HEK293T (cell line): ENCODE results near the gene PKP1.

Source experiments
- ARNT ChIP-seq: fragments of 450-650 bp; IDR thresholded peaks from 2 replicates; pipeline ENCODE4 v1.6.1; 2017; ENCODE audit warnings: mild to moderate bottlenecking
- BHLHE40 ChIP-seq: fragments of 450-650 bp; IDR thresholded peaks from 2 replicates; pipeline ENCODE4 v1.6.1; 2016; ENCODE audit warnings: mild to moderate bottlenecking, moderate library complexity, borderline replicate concordance
- ELF4 ChIP-seq: fragments of 450-650 bp; IDR thresholded peaks from 2 replicates; pipeline ENCODE4 v1.6.1; 2017; ENCODE audit warnings: antibody characterized with exemption
- FOXA1 ChIP-seq: fragments of 450-650 bp; IDR thresholded peaks from 2 replicates; pipeline ENCODE4 v1.6.1; 2016; ENCODE audit warnings: mild to moderate bottlenecking
- FOXK2 ChIP-seq: fragments of 450-650 bp; IDR thresholded peaks from 2 replicates; pipeline ENCODE4 v1.6.1; 2016; ENCODE audit warnings: mild to moderate bottlenecking
- FOXM1 ChIP-seq: fragments of 450-650 bp; IDR thresholded peaks from 2 replicates; pipeline ENCODE4 v1.6.1; 2017; ENCODE audit warnings: mild to moderate bottlenecking, borderline replicate concordance
- HDGF ChIP-seq: fragments of 450-650 bp; IDR thresholded peaks from 2 replicates; pipeline ENCODE4 v1.6.1; 2017; ENCODE audit warnings: antibody characterized with exemption, borderline replicate concordance
- L3MBTL2 ChIP-seq: fragments of 450-650 bp; conservative IDR thresholded peaks from 2 replicates; pipeline ENCODE4 v1.6.1; 2016; ENCODE audit warnings: mild to moderate bottlenecking
- LEF1 ChIP-seq: fragments of 450-650 bp; IDR thresholded peaks from 2 replicates; pipeline ENCODE4 v1.6.1; 2017; ENCODE audit warnings: mild to moderate bottlenecking, borderline replicate concordance
- SP1 ChIP-seq: fragments of 450-650 bp; IDR thresholded peaks from 2 replicates; pipeline ENCODE4 v1.6.1; 2017
- SUZ12 ChIP-seq: fragments of 450-650 bp; IDR thresholded peaks from 2 replicates; pipeline ENCODE4 v1.6.1; 2016; ENCODE audit warnings: mild to moderate bottlenecking
- TF ChIP-seq, protein P1 (sequence below): fragments of 450-650 bp; IDR thresholded peaks from 2 replicates; pipeline ENCODE4 v1.6.1; 2016

DNA sequence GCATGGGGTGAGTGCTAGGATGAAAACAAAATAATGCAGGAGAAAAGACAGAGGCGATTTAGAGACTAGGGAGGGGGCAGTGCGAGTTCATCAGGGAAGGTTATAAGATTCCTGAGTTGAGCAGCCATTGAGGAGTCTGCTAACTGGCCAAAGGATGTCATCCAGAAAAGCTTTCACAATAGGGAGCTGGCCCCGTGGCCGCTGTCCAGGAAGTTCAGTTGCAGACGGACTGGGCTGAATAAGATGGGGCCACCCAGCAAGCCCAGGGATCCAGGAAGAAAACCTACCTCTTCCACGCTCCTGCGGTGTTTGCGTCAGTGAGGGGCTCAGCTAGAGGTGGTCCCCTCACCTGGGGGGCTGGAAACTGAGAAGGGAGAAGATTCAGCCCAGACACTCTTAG is 4.0 kb upstream of the PKP1 start:
- TF ChIP-seq SUZ12 (no peak), HDGF (no peak), FOXM1 (no peak), FOXK2 (no peak), L3MBTL2 (no peak), SP1 (no peak), ARNT (no peak), BHLHE40 (no peak), FOXA1 (no peak), LEF1 (no peak), ELF4 (no peak)
- TF ChIP-seq, protein P1, sequence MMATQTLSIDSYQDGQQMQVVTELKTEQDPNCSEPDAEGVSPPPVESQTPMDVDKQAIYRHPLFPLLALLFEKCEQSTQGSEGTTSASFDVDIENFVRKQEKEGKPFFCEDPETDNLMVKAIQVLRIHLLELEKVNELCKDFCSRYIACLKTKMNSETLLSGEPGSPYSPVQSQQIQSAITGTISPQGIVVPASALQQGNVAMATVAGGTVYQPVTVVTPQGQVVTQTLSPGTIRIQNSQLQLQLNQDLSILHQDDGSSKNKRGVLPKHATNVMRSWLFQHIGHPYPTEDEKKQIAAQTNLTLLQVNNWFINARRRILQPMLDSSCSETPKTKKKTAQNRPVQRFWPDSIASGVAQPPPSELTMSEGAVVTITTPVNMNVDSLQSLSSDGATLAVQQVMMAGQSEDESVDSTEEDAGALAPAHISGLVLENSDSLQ = no peak
